Esophagus muscularis mucosa (tissue), 4 donors: ENCODE data around the gene GRID1.

ENCODE experiments used
- EP300 ChIP-seq: sonication (generic); formaldehyde crosslinking; IDR thresholded peaks from one replicate; pipeline ENCODE4 v1.6.1; 2017; ENCODE audit warnings: antibody characterized with exemption
- POLR2A ChIP-seq: fragments of 450-650 bp; IDR thresholded peaks from one replicate; pipeline ENCODE4 v1.6.1; 2017; ENCODE audit warnings: antibody characterized with exemption, moderate library complexity, mild to moderate bottlenecking, low read depth
- POLR2AphosphoS5 ChIP-seq, 2 donors: sonication (generic); formaldehyde crosslinking; IDR thresholded peaks; one replicate each; pipeline ENCODE4 v1.6.1; 2017; ENCODE audit warnings: antibody characterized with exemption in 2 of 2
- TF ChIP-seq, protein P1 (sequence below), 3 experiments: fragments of 200-600 bp in 2 of 3; fragments of 450-650 bp in 1 of 3; sonication (generic) in 2 of 3; IDR thresholded peaks; one replicate each; pipeline ENCODE4 v1.5.1; 2017 to 2019; ENCODE audit warnings: antibody characterized with exemption in 3 of 3, mild to moderate bottlenecking in 2 of 3, moderate library complexity in 1 of 3

DNA sequence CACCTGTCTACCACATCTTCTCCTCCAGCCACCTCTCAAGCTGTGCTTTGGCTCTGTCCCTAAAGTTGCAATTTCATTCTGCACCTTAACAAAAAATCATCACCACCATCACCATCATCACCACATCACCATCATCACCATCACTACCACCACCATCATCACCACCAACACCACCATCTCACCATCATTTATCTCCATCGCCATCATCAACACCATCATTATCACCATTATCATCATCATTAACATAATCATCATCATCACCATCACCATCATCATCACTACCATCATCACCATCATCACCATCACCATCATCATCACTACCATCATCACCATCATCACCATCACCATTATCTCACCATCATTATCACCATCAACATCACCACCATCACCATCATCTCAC is 245.4 kb downstream of the GRID1 start:
- TF ChIP-seq, protein P1, sequence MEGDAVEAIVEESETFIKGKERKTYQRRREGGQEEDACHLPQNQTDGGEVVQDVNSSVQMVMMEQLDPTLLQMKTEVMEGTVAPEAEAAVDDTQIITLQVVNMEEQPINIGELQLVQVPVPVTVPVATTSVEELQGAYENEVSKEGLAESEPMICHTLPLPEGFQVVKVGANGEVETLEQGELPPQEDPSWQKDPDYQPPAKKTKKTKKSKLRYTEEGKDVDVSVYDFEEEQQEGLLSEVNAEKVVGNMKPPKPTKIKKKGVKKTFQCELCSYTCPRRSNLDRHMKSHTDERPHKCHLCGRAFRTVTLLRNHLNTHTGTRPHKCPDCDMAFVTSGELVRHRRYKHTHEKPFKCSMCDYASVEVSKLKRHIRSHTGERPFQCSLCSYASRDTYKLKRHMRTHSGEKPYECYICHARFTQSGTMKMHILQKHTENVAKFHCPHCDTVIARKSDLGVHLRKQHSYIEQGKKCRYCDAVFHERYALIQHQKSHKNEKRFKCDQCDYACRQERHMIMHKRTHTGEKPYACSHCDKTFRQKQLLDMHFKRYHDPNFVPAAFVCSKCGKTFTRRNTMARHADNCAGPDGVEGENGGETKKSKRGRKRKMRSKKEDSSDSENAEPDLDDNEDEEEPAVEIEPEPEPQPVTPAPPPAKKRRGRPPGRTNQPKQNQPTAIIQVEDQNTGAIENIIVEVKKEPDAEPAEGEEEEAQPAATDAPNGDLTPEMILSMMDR (IDR thresholded peaks at IDR 0.05) = no peak
- no peak for TF ChIP-seq POLR2A
- no peak for TF ChIP-seq EP300
- TF ChIP-seq POLR2AphosphoS5 (IDR thresholded peaks at IDR 0.05) = no peak
